ENCODE data around the gene HOXD13.

- no peak for TF ChIP-seq CTCF (IDR thresholded peaks at IDR 0.05)
- no peak for TF ChIP-seq POLR2A (IDR thresholded peaks at IDR 0.05)
- TF ChIP-seq POLR2AphosphoS5 (IDR thresholded peaks at IDR 0.05) = no peak
These were observed 28.6 kb upstream of the HOXD13 start for GRCh38 chr2:176063958-176064357.
